Ascending aorta (tissue), 2 donors: ENCODE data around the gene FBXO46. TPM values are rescaled to one million over a fixed set of nuclear protein-coding genes. Genes with fewer than 3 reads are reported as not detected.

ENCODE experiments used
- DNase-seq, 2 donors: peaks; one replicate each; pipeline ENCODE4 v3.0.0-alpha.2; 2019; ENCODE audit warnings: low spot score in 2 of 2
- H3K27ac ChIP-seq, 2 donors: fragments of 200-600 bp; sonication (generic); one replicate each; pipeline ENCODE4 v1.5.1; 2016 to 2017; ENCODE audit warnings: mild to moderate bottlenecking in 1 of 2
- H3K27me3 ChIP-seq: fragments of 200-600 bp; sonication (generic); one replicate; pipeline ENCODE4 v1.5.1; 2017
- H3K36me3 ChIP-seq, 2 donors: fragments of 200-600 bp; sonication (generic); one replicate each; pipeline ENCODE4 v1.5.1; 2016
- H3K4me1 ChIP-seq, 2 donors: fragments of 200-600 bp; sonication (generic); one replicate each; pipeline ENCODE4 v1.5.1; 2016 to 2017; ENCODE audit warnings: mild to moderate bottlenecking in 1 of 2
- H3K4me3 ChIP-seq, 2 donors: fragments of 200-600 bp; sonication (generic); one replicate each; pipeline ENCODE4 v1.5.1; 2016 to 2017; ENCODE audit warnings: mild to moderate bottlenecking in 1 of 2
- H3K9me3 ChIP-seq, 2 donors: fragments of 200-600 bp; sonication (generic); one replicate each; pipeline ENCODE4 v1.5.1; 2016
- intact Hi-C: fragments of 100-400 bp; cut with DNase I; formaldehyde crosslinking; loops from one replicate; pipeline ENCODE4 v1.15.1; 2023
- total RNA-seq: library from RNA; depleted of rRNA; stranded (reverse); fragments of >200 nt; gene quantifications from one replicate; pipeline ENCODE4 v1.1.0, GENCODE V29; 2016
- TF ChIP-seq, protein P1 (sequence below), 3 experiments: fragments of 200-600 bp in 2 of 3; fragments of 450-650 bp in 1 of 3; sonication (generic) in 2 of 3; IDR thresholded peaks; one replicate each; pipeline ENCODE4 v1.5.1; 2016 to 2019; ENCODE audit warnings: antibody characterized with exemption in 3 of 3, mild to moderate bottlenecking in 1 of 3, moderate library complexity in 1 of 3

FBXO46 gene
- total RNA-seq, 1 donor from 2014 or later, result 27.5 TPM

DNA sequence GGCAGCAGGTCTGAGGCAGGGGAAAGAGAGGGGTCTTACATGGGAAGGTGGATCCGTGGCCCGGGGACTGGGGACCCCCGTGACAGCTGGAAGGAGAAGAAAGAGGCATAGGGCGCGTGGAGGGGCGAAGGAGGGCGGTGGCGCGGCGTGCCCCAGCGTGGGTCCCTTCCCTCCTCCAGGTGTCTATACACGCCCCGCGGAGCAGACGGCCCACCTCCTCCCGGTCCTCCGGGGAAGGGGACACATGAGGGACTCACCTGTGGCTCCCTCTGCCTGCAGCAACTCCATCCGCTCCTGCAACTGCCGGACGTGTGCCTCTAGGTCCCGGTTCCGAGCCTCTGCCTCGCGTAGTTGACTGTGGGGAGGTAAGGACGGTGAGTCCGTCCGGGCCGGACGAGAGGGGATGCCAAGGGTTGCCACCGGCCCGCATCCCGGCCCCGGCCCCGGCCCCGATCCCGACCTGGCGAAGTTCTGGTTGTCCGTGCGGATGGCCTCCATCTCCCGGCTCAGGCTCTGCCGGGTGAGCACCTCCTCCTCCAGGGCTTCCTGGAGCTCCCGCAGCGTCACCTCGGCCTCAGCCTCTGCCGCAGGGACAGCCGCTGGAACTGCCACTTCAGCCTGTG, 40.7 kb upstream of the FBXO46 start:
- H3K36me3 ChIP-seq, result peaks cover 17 to 27% of the 10 kb centered on the region in 2 donors
- H3K4me1 ChIP-seq, result peaks cover 6 to 16% of the 10 kb centered on the region in 2 donors
- TF ChIP-seq, protein P1, sequence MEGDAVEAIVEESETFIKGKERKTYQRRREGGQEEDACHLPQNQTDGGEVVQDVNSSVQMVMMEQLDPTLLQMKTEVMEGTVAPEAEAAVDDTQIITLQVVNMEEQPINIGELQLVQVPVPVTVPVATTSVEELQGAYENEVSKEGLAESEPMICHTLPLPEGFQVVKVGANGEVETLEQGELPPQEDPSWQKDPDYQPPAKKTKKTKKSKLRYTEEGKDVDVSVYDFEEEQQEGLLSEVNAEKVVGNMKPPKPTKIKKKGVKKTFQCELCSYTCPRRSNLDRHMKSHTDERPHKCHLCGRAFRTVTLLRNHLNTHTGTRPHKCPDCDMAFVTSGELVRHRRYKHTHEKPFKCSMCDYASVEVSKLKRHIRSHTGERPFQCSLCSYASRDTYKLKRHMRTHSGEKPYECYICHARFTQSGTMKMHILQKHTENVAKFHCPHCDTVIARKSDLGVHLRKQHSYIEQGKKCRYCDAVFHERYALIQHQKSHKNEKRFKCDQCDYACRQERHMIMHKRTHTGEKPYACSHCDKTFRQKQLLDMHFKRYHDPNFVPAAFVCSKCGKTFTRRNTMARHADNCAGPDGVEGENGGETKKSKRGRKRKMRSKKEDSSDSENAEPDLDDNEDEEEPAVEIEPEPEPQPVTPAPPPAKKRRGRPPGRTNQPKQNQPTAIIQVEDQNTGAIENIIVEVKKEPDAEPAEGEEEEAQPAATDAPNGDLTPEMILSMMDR (IDR thresholded peaks at IDR 0.05), result no peak
- no peaks in the 10 kb centered on the region for H3K27me3 ChIP-seq
- intact Hi-C loops, result loop anchor here (2.0 kb wide), 1 partner anchor 91 kb away; the partner anchor contains the start of gene SYMPK
- peak overlapping the region; percentile 81 to 96 for H3K27ac ChIP-seq
- H3K9me3 ChIP-seq, result no peaks in the 10 kb centered on the region
- no peak for DNase-seq
- H3K4me3 ChIP-seq, result no peak overlapping the region

DNA sequence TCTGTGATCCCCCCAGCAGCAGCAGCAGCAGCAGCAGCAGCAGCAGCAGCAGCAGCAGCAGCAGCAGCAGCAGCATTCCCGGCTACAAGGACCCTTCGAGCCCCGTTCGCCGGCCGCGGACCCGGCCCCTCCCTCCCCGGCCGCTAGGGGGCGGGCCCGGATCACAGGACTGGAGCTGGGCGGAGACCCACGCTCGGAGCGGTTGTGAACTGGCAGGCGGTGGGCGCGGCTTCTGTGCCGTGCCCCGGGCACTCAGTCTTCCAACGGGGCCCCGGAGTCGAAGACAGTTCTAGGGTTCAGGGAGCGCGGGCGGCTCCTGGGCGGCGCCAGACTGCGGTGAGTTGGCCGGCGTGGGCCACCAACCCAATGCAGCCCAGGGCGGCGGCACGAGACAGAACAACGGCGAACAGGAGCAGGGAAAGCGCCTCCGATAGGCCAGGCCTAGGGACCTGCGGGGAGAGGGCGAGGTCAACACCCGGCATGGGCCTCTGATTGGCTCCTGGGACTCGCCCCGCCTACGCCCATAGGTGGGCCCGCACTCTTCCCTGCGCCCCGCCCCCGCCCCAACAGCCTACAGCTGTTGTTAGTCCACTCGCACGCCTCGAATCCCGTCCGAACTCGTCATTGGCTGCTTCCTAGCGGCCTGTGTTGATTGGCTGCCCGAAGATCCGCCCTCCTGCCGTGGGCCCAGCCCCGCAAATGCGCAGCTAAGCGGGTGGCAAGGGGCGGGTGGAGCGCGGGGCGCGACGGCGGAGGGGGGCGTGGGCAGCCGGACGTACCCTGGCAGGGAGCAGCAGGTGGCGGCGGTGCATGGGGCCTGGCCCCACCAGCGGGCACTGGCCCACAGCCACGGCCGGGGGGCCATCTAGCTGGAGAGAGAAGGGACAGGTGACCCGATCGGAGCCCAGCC, 39.8 kb upstream of the FBXO46 start:
- intact Hi-C loops, result loop anchor here (1.0 to 2.0 kb wide), 4 partner anchors 9 to 92 kb away; partner anchors contain the start of genes DMWD and SYMPK
- Histone ChIP-seq H3K4me1 (peaks cover 12 to 26% of the 10 kb centered on the region in 2 donors), H3K4me3 (peak overlapping the region; percentile 65 to 84), H3K36me3 (peaks cover 17 to 25% of the 10 kb centered on the region in 2 donors), H3K27ac (peak overlapping the region; percentile 81 to 96), H3K27me3 (no peaks in the 10 kb centered on the region), H3K9me3 (no peaks in the 10 kb centered on the region)
- TF ChIP-seq, protein P1 (IDR thresholded peaks at IDR 0.05), result peak; percentile 96 to 97 (median 97)
- DNase-seq, result peak; percentile 89 to 98

DNA sequence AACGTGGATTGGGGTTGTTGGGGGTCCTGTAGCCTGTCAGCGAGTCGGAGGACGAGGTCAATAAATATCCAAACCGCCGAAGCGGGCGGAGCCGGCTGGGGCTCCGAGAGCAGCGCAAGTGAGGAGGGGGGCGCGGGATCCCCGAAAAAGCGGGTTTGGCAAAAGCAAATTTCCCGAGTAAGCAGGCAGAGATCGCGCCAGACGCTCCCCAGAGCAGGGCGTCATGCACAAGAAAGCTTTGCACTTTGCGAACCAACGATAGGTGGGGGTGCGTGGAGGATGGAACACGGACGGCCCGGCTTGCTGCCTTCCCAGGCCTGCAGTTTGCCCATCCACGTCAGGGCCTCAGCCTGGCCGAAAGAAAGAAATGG, 39.1 kb upstream of the FBXO46 start:
- no peaks in the 10 kb centered on the region for H3K9me3 ChIP-seq
- intact Hi-C loops, result loop anchor here (1.0 to 5.0 kb wide), 8 partner anchors 9 to 188 kb away; partner anchors contain the start of genes DMWD, IRF2BP1, OPA3 and QPCTL
- TF ChIP-seq, protein P1 (IDR thresholded peaks at IDR 0.05), result no peak
- H3K4me1 ChIP-seq, result peaks cover 16 to 32% of the 10 kb centered on the region in 2 donors
- H3K27me3 ChIP-seq, result no peaks in the 10 kb centered on the region
- H3K27ac ChIP-seq, result peak overlapping the region; percentile 81 to 96
- peak overlapping the region; percentile 65 to 84 for H3K4me3 ChIP-seq
- peaks cover 13 to 20% of the 10 kb centered on the region in 2 donors for H3K36me3 ChIP-seq
- DNase-seq, result no peak

DNA sequence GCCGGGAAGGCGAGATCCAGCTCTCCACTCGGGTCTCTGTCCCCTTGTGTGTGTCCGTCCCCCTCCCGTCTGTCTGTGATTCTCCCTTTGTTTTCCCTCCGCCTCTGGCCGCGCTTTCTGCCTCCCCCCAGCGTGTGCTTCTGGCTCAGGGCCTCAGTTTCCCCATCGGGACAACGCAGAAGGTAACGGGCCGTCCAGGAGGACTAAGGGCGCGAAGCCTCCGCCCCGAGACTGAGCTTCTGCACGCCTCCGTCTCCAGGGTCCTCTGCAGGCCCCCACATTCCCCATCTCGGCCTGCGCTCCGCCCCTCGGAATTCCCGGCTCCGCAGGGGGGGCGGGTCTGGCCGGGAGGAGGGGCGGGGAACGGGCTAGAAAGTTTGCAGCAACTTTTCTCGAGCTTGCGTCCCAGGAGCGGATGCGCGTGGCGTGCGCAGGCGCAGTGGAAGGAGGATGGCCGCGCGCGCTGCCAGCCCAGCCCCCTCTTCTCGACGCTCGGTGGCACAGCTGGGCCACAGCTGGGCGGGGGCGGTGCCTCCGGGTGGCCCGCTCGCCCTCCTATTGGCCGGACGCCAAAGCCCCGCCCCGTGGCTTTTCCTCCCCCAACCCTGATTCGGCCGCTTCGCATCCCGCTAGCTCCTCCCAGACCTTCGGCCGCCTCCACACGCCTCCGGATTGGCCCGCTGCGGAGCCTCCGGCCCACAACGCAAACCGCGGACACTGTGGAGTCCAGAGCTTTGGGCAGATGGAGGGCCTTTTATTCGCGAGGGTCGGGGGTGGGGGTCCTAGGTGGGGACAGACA, 38.5 kb upstream of the FBXO46 start, which contains the start of gene SIX5:
TSS of gene SIX5 (minus strand) at position 269 of the 799 bp plus-strand sequence. CDS start 408 bp downstream, outside the sequence.
- Histone ChIP-seq H3K4me1 (peaks cover 22 to 39% of the 10 kb centered on the region in 2 donors), H3K36me3 (peaks cover 11 to 14% of the 10 kb centered on the region in 2 donors), H3K4me3 (peak within 1 kb of the TSS; percentile 84 to 88), H3K27me3 (no peaks in the 10 kb centered on the region), H3K9me3 (no peaks in the 10 kb centered on the region), H3K27ac (peak within 1 kb of the TSS; percentile 96)
- peak; percentile 79 to 99 for DNase-seq
- intact Hi-C loops, result loop anchor here (1.0 to 5.0 kb wide), 4 partner anchors 52 to 187 kb away; partner anchors contain the start of genes IRF2BP1, OPA3 and QPCTL
- TF ChIP-seq, protein P1 (IDR thresholded peaks at IDR 0.05), result no peak

DNA sequence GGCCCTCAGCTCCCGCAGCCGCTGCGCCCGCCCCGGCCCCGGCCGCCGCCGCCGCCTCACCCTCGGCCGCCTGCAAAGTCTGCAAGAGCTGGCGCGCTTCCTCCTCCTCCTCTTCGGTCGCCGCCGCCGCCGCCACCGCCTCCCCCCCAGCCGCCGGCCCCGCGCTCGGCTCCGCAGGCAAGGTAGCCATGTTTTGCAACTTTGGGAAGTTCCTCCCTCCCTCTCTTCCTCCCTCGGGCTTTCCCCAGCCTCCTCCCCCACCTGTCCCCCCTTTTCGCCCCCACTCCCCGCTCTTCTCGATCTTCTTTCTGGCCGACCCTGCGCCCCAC, 37.9 kb upstream of the FBXO46 start:
- peaks cover 27 to 44% of the 10 kb centered on the region in 2 donors for H3K4me1 ChIP-seq

More for the DNA sequence above, 37.9 kb upstream of the FBXO46 start:
- intact Hi-C loops, result loop anchor here (2.0 to 5.0 kb wide), 2 partner anchors 118 to 186 kb away; partner anchors contain the start of genes IRF2BP1 and OPA3
- Histone ChIP-seq H3K27ac (peak overlapping the region; percentile 96), H3K36me3 (peaks cover 10 to 14% of the 10 kb centered on the region in 2 donors), H3K9me3 (no peaks in the 10 kb centered on the region), H3K27me3 (no peaks in the 10 kb centered on the region), H3K4me3 (peak overlapping the region; percentile 84 to 88)
- DNase-seq, result no peak
- TF ChIP-seq, protein P1 (IDR thresholded peaks at IDR 0.05), result no peak
